Neuronal stem cell (in vitro differentiated cells): Measurements from ENCODE around the gene TIMM17B.

Source experiments
- DNase-seq: peaks from one replicate; pipeline ENCODE4 v3.0.0-alpha.2; 2013; ENCODE audit warnings: low spot score
- H2AFZ ChIP-seq: one replicate; pipeline ENCODE4 v1.6.1; 2013; ENCODE audit warnings: mild to moderate bottlenecking, low read length, inconsistent platforms
- H2AK5ac ChIP-seq: 2 replicates; pipeline ENCODE4 v1.6.1; 2013; ENCODE audit warnings: low read depth, mild to moderate bottlenecking, inconsistent platforms, low read length, moderate library complexity, mixed read lengths
- H2BK120ac ChIP-seq: 2 replicates; pipeline ENCODE4 v1.6.1; 2013; ENCODE audit warnings: low read depth, mild to moderate bottlenecking, inconsistent platforms, low read length, moderate library complexity, mixed read lengths
- H2BK12ac ChIP-seq: one replicate; pipeline ENCODE4 v1.6.1; 2013; ENCODE audit warnings: low read length, inconsistent platforms
- H2BK15ac ChIP-seq: 2 replicates; pipeline ENCODE4 v1.6.1; 2013; ENCODE audit warnings: mild to moderate bottlenecking, low read length, inconsistent platforms, mixed read lengths
- H2BK5ac ChIP-seq: one replicate; pipeline ENCODE4 v1.6.1; 2013; ENCODE audit warnings: inconsistent platforms, mild to moderate bottlenecking, low read length, moderate library complexity
- H3K14ac ChIP-seq: one replicate; pipeline ENCODE4 v1.6.1; 2013; ENCODE audit warnings: low read length, inconsistent platforms
- H3K18ac ChIP-seq: 2 replicates; pipeline ENCODE4 v1.6.1; 2013; ENCODE audit warnings: low read length, inconsistent platforms
- H3K23ac ChIP-seq: 2 replicates; pipeline ENCODE4 v1.6.1; 2013; ENCODE audit warnings: low read depth, mild to moderate bottlenecking, mixed read lengths, low read length, inconsistent platforms; ENCODE audit not compliant: poor library complexity
- H3K27ac ChIP-seq: replicated peaks from 3 replicates; pipeline ENCODE4 v1.5.1; 2013; ENCODE audit warnings: low read length, inconsistent platforms
- H3K27me3 ChIP-seq, 3 experiments: 2 replicates each; pipeline ENCODE4 v1.6.1; 2013; ENCODE audit warnings: low read length in 3 of 3, mild to moderate bottlenecking in 2 of 3, inconsistent platforms in 1 of 3, low read depth in 1 of 3, mixed read lengths in 1 of 3, moderate library complexity in 1 of 3; ENCODE audit not compliant: control insufficient read depth in 3 of 3, insufficient read depth in 3 of 3
- H3K36me3 ChIP-seq, 2 donors: replicated peaks in 1 of 2; 2 replicates each; pipeline ENCODE4 v1.6.1; 2013; ENCODE audit warnings: low read length in 2 of 2; ENCODE audit not compliant: control insufficient read depth in 2 of 2, insufficient read depth in 2 of 2
- H3K4ac ChIP-seq: 2 replicates; pipeline ENCODE4 v1.6.1; 2013; ENCODE audit warnings: inconsistent platforms, mild to moderate bottlenecking, low read length, moderate library complexity
- H3K4me1 ChIP-seq, 2 donors: 1 replicate in 1 of 2; 2 replicates in 1 of 2; pipeline ENCODE4 v1.6.1; 2013; ENCODE audit warnings: low read length in 2 of 2, low read depth in 1 of 2; ENCODE audit not compliant: control insufficient read depth in 2 of 2, insufficient read depth in 1 of 2
- H3K4me2 ChIP-seq: one replicate; pipeline ENCODE4 v1.6.1; 2013; ENCODE audit warnings: mild to moderate bottlenecking, low read length, inconsistent platforms; ENCODE audit not compliant: insufficient read depth, poor library complexity, severe bottlenecking
- H3K4me3 ChIP-seq, 2 donors: 2 replicates each; pipeline ENCODE4 v1.5.1; 2013; ENCODE audit warnings: low read length in 2 of 2, mild to moderate bottlenecking in 2 of 2, inconsistent platforms in 1 of 2, moderate library complexity in 1 of 2
- H3K79me1 ChIP-seq: one replicate; pipeline ENCODE4 v1.6.1; 2013; ENCODE audit warnings: low read depth, mild to moderate bottlenecking, inconsistent platforms, low read length, moderate library complexity
- H3K9ac ChIP-seq: one replicate; pipeline ENCODE4 v1.6.1; 2013; ENCODE audit warnings: mild to moderate bottlenecking, low read depth, low read length, inconsistent platforms; ENCODE audit not compliant: poor library complexity
- H3K9me3 ChIP-seq, 2 donors: replicated peaks in 1 of 2; 2 replicates each; pipeline versions ENCODE3 to v1.6.1; 2013; ENCODE audit warnings: low read length in 2 of 2, mild to moderate bottlenecking in 2 of 2, inconsistent platforms in 1 of 2, low read depth in 1 of 2, mixed read lengths in 1 of 2, moderate library complexity in 1 of 2; ENCODE audit not compliant: control insufficient read depth in 2 of 2, insufficient read depth in 1 of 2
- H4K8ac ChIP-seq: one replicate; pipeline ENCODE4 v1.6.1; 2013; ENCODE audit warnings: low read depth, mild to moderate bottlenecking, inconsistent platforms, low read length, moderate library complexity
- H4K91ac ChIP-seq: one replicate; pipeline ENCODE4 v1.6.1; 2013; ENCODE audit warnings: low read length, low read depth, mild to moderate bottlenecking, inconsistent platforms; ENCODE audit not compliant: poor library complexity
- WGBS, 2 donors: extraction: QIAGEN DNeasy Blood & Tissue Kit; methylation state at CpG; one replicate each; pipeline ENCODE4 v1.1.7; 2013; ENCODE audit warnings: missing lambda C conversion rate in 2 of 2, mixed read lengths in 1 of 2; ENCODE audit not compliant: insufficient read length in 2 of 2, insufficient replicate concordance in 1 of 2; ENCODE audit errors: extremely low coverage in 2 of 2; 5-methylcytosine and 5-hydroxymethylcytosine counted together

The TIMM17B gene

GRCh38 chrX:48939524-48940228 is 42.1 kb upstream of the TIMM17B start:
- H3K4me1 ChIP-seq: peaks cover 0 to 3% of the 10 kb centered on the region in 2 donors
- H3K79me1 ChIP-seq: peaks cover 2% of the 10 kb centered on the region
- no peak overlapping the region for H3K9ac ChIP-seq
- no peak overlapping the region for H3K14ac ChIP-seq
- no peak overlapping the region for H2BK12ac ChIP-seq
- no peak overlapping the region for H3K4me3 ChIP-seq
- no peak overlapping the region for H3K4me2 ChIP-seq
- no peak overlapping the region for H4K91ac ChIP-seq
- no peak overlapping the region for H3K4ac ChIP-seq
- H2BK5ac ChIP-seq: no peak overlapping the region
- H3K36me3 ChIP-seq: peaks cover 13 to 40% of the 10 kb centered on the region in 2 donors
- H3K27me3 ChIP-seq: no peaks in the 10 kb centered on the region
- DNase-seq: no peak
- no peak overlapping the region for H3K27ac ChIP-seq
- H2AK5ac ChIP-seq: no peak overlapping the region
- H3K9me3 ChIP-seq: no peaks in the 10 kb centered on the region
- no peak overlapping the region for H3K23ac ChIP-seq
- H2BK15ac ChIP-seq: no peak overlapping the region
- H2AFZ ChIP-seq: no peak overlapping the region
- H2BK120ac ChIP-seq: no peak overlapping the region
- no peak overlapping the region for H3K18ac ChIP-seq
- no CpG with 5 or more reads among the region's 3 CpGs for WGBS, 2 donors
- H4K8ac ChIP-seq: no peak overlapping the region

GRCh38 chrX:48938721-48939425 is 41.3 kb upstream of the TIMM17B start:
- Histone ChIP-seq H3K4me3 (no peak overlapping the region), H2BK120ac (no peak overlapping the region), H3K4me1 (peaks cover 0 to 3% of the 10 kb centered on the region in 2 donors), H3K27ac (no peak overlapping the region), H4K91ac (no peak overlapping the region), H4K8ac (no peak overlapping the region), H3K4me2 (no peak overlapping the region), H2BK12ac (no peak overlapping the region), H3K27me3 (no peaks in the 10 kb centered on the region), H2AK5ac (no peak overlapping the region), H3K23ac (no peak overlapping the region), H3K14ac (no peak overlapping the region), H3K9ac (no peak overlapping the region), H2BK15ac (no peak overlapping the region), H3K79me1 (peaks cover 2% of the 10 kb centered on the region), H3K4ac (no peak overlapping the region), H3K18ac (no peak overlapping the region), H3K36me3 (peaks cover 15 to 48% of the 10 kb centered on the region in 2 donors), H2AFZ (no peak overlapping the region), H2BK5ac (no peak overlapping the region), H3K9me3 (no peaks in the 10 kb centered on the region)
- WGBS, 2 donors: no CpG with 5 or more reads among the region's 1 CpG
- DNase-seq: no peak

- Histone ChIP-seq H2BK120ac (no peak overlapping the region), H3K36me3 (peaks cover 15 to 42% of the 10 kb centered on the region in 2 donors), H2BK12ac (no peak overlapping the region), H3K4me3 (no peak overlapping the region), H3K4me2 (no peak overlapping the region), H2BK5ac (no peak overlapping the region), H3K9me3 (no peaks in the 10 kb centered on the region), H3K4me1 (peaks cover 0 to 3% of the 10 kb centered on the region in 2 donors), H3K18ac (no peak overlapping the region), H3K14ac (no peak overlapping the region), H3K27me3 (no peaks in the 10 kb centered on the region), H3K23ac (no peak overlapping the region), H3K27ac (no peak overlapping the region), H3K9ac (peak overlapping the region; percentile 44), H2AK5ac (no peak overlapping the region), H2BK15ac (no peak overlapping the region), H2AFZ (no peak overlapping the region), H4K8ac (no peak overlapping the region), H3K4ac (no peak overlapping the region), H4K91ac (no peak overlapping the region), H3K79me1 (no peaks in the 10 kb centered on the region)
- WGBS, 2 donors: no CpG with 5 or more reads among the region's 9 CpGs
- DNase-seq: no peak
These were observed 39.7 kb upstream of the TIMM17B start for GRCh38 chrX:48937054-48937907.
